K562 (cell line): ENCODE results near the gene DCAF12. TPM values are rescaled to one million over a fixed set of nuclear protein-coding genes. Genes with fewer than 3 reads are reported as not detected.

Source experiments
- ATAC-seq: fragments of 200-7000 bp; cut with Tn5 transposase; 3 replicates; pipeline ENCODE4 v1.9.1; 2020; ENCODE audit warnings: moderate library complexity
- BruUV-seq: library from RNA; stranded (reverse); fragments of 400-500 nt; replicated peaks from 2 replicates; lab custom pipeline; 2021; lab: Mats Ljungman, UMichigan
- CTCF ChIA-PET: fragments of 300-600 bp; formaldehyde crosslinking; extraction: SDS; loops from one replicate; lab custom pipeline; 2021; ENCODE audit warnings: low intra/inter-chr PET ratio; lab: Yijun Ruan, JAX
- POLR2A ChIA-PET: fragments of 300-600, 350-650 bp; sonication (Branson Sonifier 250); formaldehyde crosslinking; extraction: SDS; loops from one replicate; lab custom pipeline; 2021; ENCODE audit warnings: antibody characterized with exemption, inconsistent platforms; lab: Yijun Ruan, JAX
- DNase-seq, 4 experiments: peaks; one replicate each; pipeline versions ENCODE4 v3.0.0 to v3.0.0-alpha.2; 2011 to 2018; ENCODE audit warnings: low spot score in 3 of 4, mixed read lengths in 3 of 4; ENCODE audit errors: extremely low read depth in 1 of 4
- FAIRE-seq: peaks from 2 replicates; lab custom pipeline; 2011; peaks lifted over from hg19 to GRCh38; lab: Jason Lieb, UNC
- H2AFZ ChIP-seq: 2 replicates; pipeline ENCODE4 v1.6.0; 2011; ENCODE audit warnings: low read depth, low read length, control low read depth, inconsistent platforms
- H3K27ac ChIP-seq: fragments of 200-600 bp; 3 replicates; pipeline ENCODE4 v1.8.0; 2011; ENCODE audit warnings: low read depth, mild to moderate bottlenecking, control low read depth, inconsistent platforms, low read length, moderate library complexity, mixed read lengths; ENCODE audit errors: extremely low read depth
- H3K27me3 ChIP-seq, 2 experiments: fragments of 300-600 bp in 1 of 2; 2 replicates in 1 of 2; 3 replicates in 1 of 2; pipeline versions ENCODE4 v1.6.0 to v1.8.0; 2011; ENCODE audit warnings: inconsistent platforms in 2 of 2, low read length in 2 of 2, mild to moderate bottlenecking in 1 of 2, mixed read lengths in 1 of 2, moderate library complexity in 1 of 2; ENCODE audit not compliant: control insufficient read depth in 2 of 2, insufficient read depth in 2 of 2
- H3K36me3 ChIP-seq: fragments of 300-600 bp; 3 replicates; pipeline ENCODE4 v1.8.0; 2011; ENCODE audit warnings: mild to moderate bottlenecking, low read length, inconsistent platforms; ENCODE audit not compliant: control insufficient read depth, insufficient read depth
- H3K4me1 ChIP-seq, 2 experiments: fragments of 200-600 bp in 1 of 2; replicated peaks in 1 of 2; 2 replicates in 1 of 2; 3 replicates in 1 of 2; pipeline versions ENCODE4 v1.5.1 to v1.8.0; 2011; ENCODE audit warnings: inconsistent platforms in 2 of 2, low read length in 2 of 2, mild to moderate bottlenecking in 1 of 2, mixed read lengths in 1 of 2, moderate library complexity in 1 of 2; ENCODE audit not compliant: control insufficient read depth in 2 of 2, insufficient read depth in 2 of 2
- H3K4me2 ChIP-seq: 2 replicates; pipeline ENCODE4 v1.6.1; 2011; ENCODE audit warnings: low read length, control low read depth, inconsistent platforms, mixed read lengths; ENCODE audit not compliant: insufficient read depth
- H3K4me3 ChIP-seq: fragments of 200-600 bp; sonication (generic), shearing (Covaris generic); 2 replicates; pipeline ENCODE4 v1.5.1; 2016; ENCODE audit warnings: control low read depth, inconsistent platforms
- H3K79me2 ChIP-seq: fragments of 200-600 bp; 3 replicates; pipeline ENCODE4 v1.8.0; 2011; ENCODE audit warnings: low read length, inconsistent platforms; ENCODE audit not compliant: control insufficient read depth, insufficient read depth
- H3K9ac ChIP-seq, 2 experiments: 2 replicates each; pipeline versions ENCODE4 v1.6.0 to v1.6.1; 2011; ENCODE audit warnings: low read depth in 2 of 2, low read length in 2 of 2, control low read depth in 1 of 2, inconsistent platforms in 1 of 2, mild to moderate bottlenecking in 1 of 2, mixed read lengths in 1 of 2; ENCODE audit not compliant: insufficient read depth in 1 of 2
- H3K9me1 ChIP-seq: one replicate; pipeline ENCODE4 v1.6.0; 2011; ENCODE audit warnings: inconsistent platforms, mild to moderate bottlenecking, low read length, moderate library complexity; ENCODE audit not compliant: control insufficient read depth, insufficient read depth
- H3K9me3 ChIP-seq: replicated peaks from 2 replicates; pipeline ENCODE4 v1.5.1; 2011; ENCODE audit warnings: low read depth, low read length, inconsistent platforms; ENCODE audit not compliant: control insufficient read depth, insufficient read depth
- H4K20me1 ChIP-seq: replicated peaks from 2 replicates; pipeline ENCODE4 v1.6.1; 2011; ENCODE audit warnings: low read length, inconsistent platforms, mixed read lengths; ENCODE audit not compliant: control insufficient read depth, insufficient read depth
- ARID2 ChIP-seq: fragments of 450-650 bp; IDR thresholded peaks from 2 replicates; pipeline ENCODE4 v1.6.1; 2017; ENCODE audit warnings: antibody characterized with exemption, mild to moderate bottlenecking
- FOXP1 ChIP-seq: sonication (generic); formaldehyde crosslinking; IDR thresholded peaks from 2 replicates; pipeline ENCODE4 v1.8.0; 2022; ENCODE audit warnings: mild to moderate bottlenecking, missing genetic modification reagents
- KDM1A ChIP-seq, 2 experiments: fragments of 450-650 bp; IDR thresholded peaks; 2 replicates each; pipeline ENCODE4 v1.6.1; 2016; ENCODE audit warnings: mild to moderate bottlenecking in 2 of 2
- MAX ChIP-seq: sonication (generic); formaldehyde crosslinking; IDR thresholded peaks from 2 replicates; pipeline ENCODE4 v1.9.0; 2022; ENCODE audit warnings: mild to moderate bottlenecking, missing genetic modification reagents
- RBM22 ChIP-seq: fragments of 200-400 bp; formaldehyde crosslinking; IDR thresholded peaks from 2 replicates; pipeline ENCODE4 v1.6.1; 2018; ENCODE audit warnings: low read length, low read depth; ENCODE audit not compliant: poor library complexity, severe bottlenecking
- YBX1 ChIP-seq: fragments of 450-650 bp; IDR thresholded peaks from 2 replicates; pipeline ENCODE4 v1.7.1; 2016; ENCODE audit warnings: mild to moderate bottlenecking
- ZBTB11 ChIP-seq, 3 experiments: fragments of 200-800 bp in 1 of 3; fragments of 250-450 bp in 1 of 3; fragments of 450-650 bp in 1 of 3; sonication (Bioruptor Pico) in 1 of 3; sonication (Bioruptor generic) in 1 of 3; formaldehyde crosslinking in 1 of 3; IDR thresholded peaks; 2 replicates each; pipeline versions ENCODE4 v1.6.1 to v1.8.0; 2016 to 2022; ENCODE audit warnings: mild to moderate bottlenecking in 2 of 3, missing genetic modification characterization in 2 of 3, missing compliant biosample characterization in 1 of 3, moderate library complexity in 1 of 3
- ZKSCAN3 ChIP-seq: fragments of 250-450 bp; sonication (Bioruptor Pico); IDR thresholded peaks from 2 replicates; pipeline ENCODE4 v1.4.0; 2020
- ZNF140 ChIP-seq: fragments of 250-450 bp; sonication (Bioruptor Pico); IDR thresholded peaks from 2 replicates; pipeline ENCODE4 v1.8.0; 2021; ENCODE audit warnings: moderate library complexity, mild to moderate bottlenecking, inconsistent platforms
- ZNF24 ChIP-seq: fragments of 450-650 bp; IDR thresholded peaks from 2 replicates; pipeline ENCODE4 v1.6.1; 2016
- ZNF41 ChIP-seq: fragments of 250-450 bp; sonication (Bioruptor Pico); conservative IDR thresholded peaks from 2 replicates; pipeline ENCODE4 v1.4.0; 2020; ENCODE audit warnings: mild to moderate bottlenecking
- ZNF561 ChIP-seq: fragments of 450-650 bp; formaldehyde crosslinking; conservative IDR thresholded peaks from 2 replicates; pipeline ENCODE4 v1.4.0; 2020; ENCODE audit warnings: mild to moderate bottlenecking, moderate library complexity
- ZNF592 ChIP-seq: fragments of 450-650 bp; IDR thresholded peaks from 2 replicates; pipeline ENCODE4 v1.6.1; 2017; ENCODE audit warnings: antibody characterized with exemption, mild to moderate bottlenecking
- WGBS: fragments of 100-300 bp; shearing (Covaris generic); methylation state at CpG from one replicate; pipeline ENCODE4 v1.1.6; 2016; ENCODE audit warnings: low coverage, mixed read lengths; ENCODE audit not compliant: insufficient coverage; ENCODE audit errors: missing lambda C conversion rate; 5-methylcytosine and 5-hydroxymethylcytosine counted together
- in situ Hi-C: fragments of 300-500 bp; cut with MboI; formaldehyde crosslinking; loops from 4 replicates; pipeline ENCODE4 v1.15.0; 2018; ENCODE audit warnings: inconsistent platforms, mixed read lengths
- intact Hi-C: fragments of 100-400 bp; cut with micrococcal nuclease; formaldehyde crosslinking; loops from 2 replicates; pipeline ENCODE4 v1.14.2; 2022
- polyA plus RNA-seq, 8 experiments: library from polyadenylated mRNA; depleted of rRNA in 4 of 8; stranded (reverse) in 5 of 8; unstranded in 3 of 8; fragments of >200 nt; fragmentation: Nextera tagmentation in 2 of 8; fragmentation: Illumina TruSeq in 1 of 8; extraction: Ambion mirVana in 2 of 8; extraction: Trizol in 1 of 8; gene quantifications; 2 replicates each; pipeline versions ENCODE4 v1.2.1 to v1.2.3, GENCODE V29; 2011 to 2014; ENCODE audit warnings: inconsistent platforms in 1 of 8, missing spikeins in 1 of 8
- total RNA-seq, 7 experiments: library from RNA; depleted of rRNA in 6 of 7; stranded (reverse); fragments of >200 nt in 6 of 7; fragmentation: Illumina TruSeq in 2 of 7; extraction: Trizol in 2 of 7; gene quantifications; 2 replicates each; pipeline versions ENCODE4 v1.2.1 to v1.2.3, GENCODE V29; 2011 to 2021; ENCODE audit warnings: low replicate concordance in 1 of 7

DCAF12 gene
- total and polyA plus RNA-seq, 9 of the 15 experiments (the other 6 are each of a cell fraction or from before 2014, with no cell fraction given): 10.9 to 59.6 (median 30.8) TPM

- in situ Hi-C loops (loop anchor here (5.0 kb wide), 1 partner anchor 76 kb away; no protein-coding TSS in a partner anchor), intact Hi-C loops (loop anchor here (10.0 kb wide), 1 partner anchor 169 kb away; no protein-coding TSS in a partner anchor)
- Histone ChIP-seq H3K27me3 (no peaks in the 10 kb centered on the region), H3K36me3 (peaks cover 46% of the 10 kb centered on the region; the same call in 2 of the 3 replicates), H2AFZ (no peak overlapping the region), H3K79me2 (no peaks in the 10 kb centered on the region), H3K9ac (no peak overlapping the region), H4K20me1 (0 out of 2 replicates have a peak, but pooled peaks cover 3% of the 10 kb centered on the region), H3K27ac (no peak overlapping the region), H3K9me1 (peaks cover 3% of the 10 kb centered on the region), H3K9me3 (no peaks in the 10 kb centered on the region), H3K4me2 (no peak overlapping the region), H3K4me3 (no peak overlapping the region), H3K4me1 (no peaks in the 10 kb centered on the region)
- POLR2A ChIA-PET: interaction anchor here (0.5 to 0.6 kb wide), 2 partner anchors 12 to 54 kb away, joined by 3 read pairs; no protein-coding TSS in a partner anchor
- CTCF ChIA-PET: no interaction called here
- 79% methylated on average over 6 of the region's 6 CpGs for WGBS
- no TSS peak for BruUV-seq
- ATAC-seq (no peak; the same call in 2 of the 3 replicates), FAIRE-seq (no peak), DNase-seq (no peak)
- TF ChIP-seq MAX (CRISPR knock-in tag) (no peak), RBM22 (no peak), ZBTB11 (CRISPR knock-in tag; IDR thresholded peaks at IDR 0.05) (no peak), YBX1 (no peak), ZNF561 (CRISPR knock-in tag) (no peak), ZKSCAN3 (CRISPR knock-in tag) (no peak), ARID2 (no peak), ZNF140 (CRISPR knock-in tag) (no peak), FOXP1 (CRISPR knock-in tag) (no peak), ZNF592 (no peak), ZNF41 (no peak), ZNF24 (no peak), KDM1A (IDR thresholded peaks at IDR 0.05) (no peak)
Measured at GRCh38 chr9:34085581-34086500, 40.7 kb downstream of the DCAF12 start.
